ENCODE data around the gene PROKR1. TPM values are rescaled to one million over a fixed set of nuclear protein-coding genes. Genes with fewer than 3 reads are reported as not detected.

Gene PROKR1
- total and polyA plus RNA-seq, 7 experiments from 2014 or later, result not detected

GRCh38 chr2:68623820-68624219 is 19.6 kb upstream of the PROKR1 start:
- ATAC-seq, result no peak
- H3K27me3 ChIP-seq (ENCODE audit: control insufficient read depth in 2 of 2, insufficient read depth in 2 of 2, low read length in 2 of 2), result no peaks in the 10 kb centered on the region
- no peaks in the 10 kb centered on the region for H3K36me3 ChIP-seq (ENCODE audit: control insufficient read depth in 2 of 3, insufficient read depth in 3 of 3, low read length in 3 of 3)
- Mint-ChIP-seq H3K36me3 (peaks cover 0 to 12% (median 5%) of the 10 kb centered on the region in 5 donors), H3K27me3 (peaks cover 0 to 10% (median 4%) of the 10 kb centered on the region in 5 donors), H3K4me1 (peaks cover 0 to 2% (median 0%) of the 10 kb centered on the region in 7 donors), H3K4me3 (no peak overlapping the region), H3K27ac (no peak overlapping the region), H3K9me3 (peaks cover 0 to 34% (median 13%) of the 10 kb centered on the region in 11 donors)
- H3K4me1 ChIP-seq (ENCODE audit: control insufficient read depth in 2 of 2, insufficient read depth in 2 of 2, low read length in 2 of 2), result no peaks in the 10 kb centered on the region
- no peak overlapping the region for H3K27ac ChIP-seq (ENCODE audit: low read depth, low read length)
- no peaks in the 10 kb centered on the region for H3K9me3 ChIP-seq (ENCODE audit: control insufficient read depth in 2 of 3, low read length in 3 of 3)
- DNase-seq, result no peak
- POLR2A ChIA-PET, result no interaction called here
- no peak overlapping the region for H3K4me3 ChIP-seq (ENCODE audit: low read length)
- intact Hi-C loops (cut with micrococcal nuclease), result no loop called here
- CTCF ChIA-PET, result no interaction called here

- peaks cover 0 to 7% (median 0%) of the 10 kb centered on the region in 5 donors for H3K36me3 Mint-ChIP-seq
- intact Hi-C loops (cut with micrococcal nuclease), result no loop called here
- POLR2A ChIA-PET, result no interaction called here
- Histone ChIP-seq H3K4me3 (ENCODE audit: low read length) (no peak overlapping the region), H3K36me3 (ENCODE audit: control insufficient read depth in 2 of 3, insufficient read depth in 3 of 3, low read length in 3 of 3) (no peaks in the 10 kb centered on the region), H3K9me3 (ENCODE audit: control insufficient read depth in 2 of 3, low read length in 3 of 3) (no peaks in the 10 kb centered on the region), H3K27ac (ENCODE audit: low read depth, low read length) (no peak overlapping the region), H3K4me1 (ENCODE audit: control insufficient read depth in 2 of 2, insufficient read depth in 2 of 2, low read length in 2 of 2) (no peaks in the 10 kb centered on the region), H3K27me3 (ENCODE audit: control insufficient read depth in 2 of 2, insufficient read depth in 2 of 2, low read length in 2 of 2) (no peaks in the 10 kb centered on the region)
- H3K4me1 Mint-ChIP-seq, result no peaks in the 10 kb centered on the region
- H3K27me3 Mint-ChIP-seq, result peaks cover 0 to 30% (median 4%) of the 10 kb centered on the region in 5 donors
- ATAC-seq, result no peak
- no peak for DNase-seq
- peaks cover 0 to 35% (median 8%) of the 10 kb centered on the region in 11 donors for H3K9me3 Mint-ChIP-seq
- H3K4me3 Mint-ChIP-seq, result no peak overlapping the region
- CTCF ChIA-PET, result no interaction called here
- H3K27ac Mint-ChIP-seq, result no peak overlapping the region
Measured at GRCh38 chr2:68627615-68628014, 15.8 kb upstream of the PROKR1 start.

- Mint-ChIP-seq H3K4me3 (no peak overlapping the region), H3K27ac (no peak overlapping the region), H3K27me3 (peaks cover 4 to 39% (median 15%) of the 10 kb centered on the region in 5 donors), H3K9me3 (peaks cover 0 to 22% (median 5%) of the 10 kb centered on the region in 11 donors), H3K4me1 (no peaks in the 10 kb centered on the region), H3K36me3 (peaks cover 0 to 7% (median 3%) of the 10 kb centered on the region in 5 donors)
- CTCF ChIA-PET, result no interaction called here
- Histone ChIP-seq H3K27ac (ENCODE audit: low read depth, low read length) (no peak overlapping the region), H3K36me3 (ENCODE audit: control insufficient read depth in 2 of 3, insufficient read depth in 3 of 3, low read length in 3 of 3) (no peaks in the 10 kb centered on the region), H3K4me1 (ENCODE audit: control insufficient read depth in 2 of 2, insufficient read depth in 2 of 2, low read length in 2 of 2) (no peaks in the 10 kb centered on the region), H3K9me3 (ENCODE audit: control insufficient read depth in 2 of 3, low read length in 3 of 3) (no peaks in the 10 kb centered on the region), H3K4me3 (ENCODE audit: low read length) (no peak overlapping the region), H3K27me3 (ENCODE audit: control insufficient read depth in 2 of 2, insufficient read depth in 2 of 2, low read length in 2 of 2) (no peaks in the 10 kb centered on the region)
- ATAC-seq, result no peak
- no peak for DNase-seq
- POLR2A ChIA-PET, result interaction anchor here (0.8 kb wide), 1 partner anchor 13 kb away, joined by 3 read pairs; no protein-coding TSS in a partner anchor
- intact Hi-C loops (cut with micrococcal nuclease), result no loop called here
Measured at GRCh38 chr2:68632021-68632420, 11.4 kb upstream of the PROKR1 start.

- Mint-ChIP-seq H3K27ac (no peak overlapping the region), H3K36me3 (peaks cover 0 to 10% (median 3%) of the 10 kb centered on the region in 5 donors), H3K4me1 (no peaks in the 10 kb centered on the region), H3K4me3 (no peak overlapping the region), H3K9me3 (peaks cover 0 to 15% (median 6%) of the 10 kb centered on the region in 11 donors), H3K27me3 (peaks cover 15 to 45% (median 31%) of the 10 kb centered on the region in 5 donors)
- Histone ChIP-seq H3K36me3 (ENCODE audit: control insufficient read depth in 2 of 3, insufficient read depth in 3 of 3, low read length in 3 of 3) (no peaks in the 10 kb centered on the region), H3K27me3 (ENCODE audit: control insufficient read depth in 2 of 2, insufficient read depth in 2 of 2, low read length in 2 of 2) (no peaks in the 10 kb centered on the region), H3K9me3 (ENCODE audit: control insufficient read depth in 2 of 3, low read length in 3 of 3) (no peaks in the 10 kb centered on the region), H3K4me3 (ENCODE audit: low read length) (no peak overlapping the region), H3K27ac (ENCODE audit: low read depth, low read length) (no peak overlapping the region), H3K4me1 (ENCODE audit: control insufficient read depth in 2 of 2, insufficient read depth in 2 of 2, low read length in 2 of 2) (no peaks in the 10 kb centered on the region)
- DNase-seq (no peak), ATAC-seq (no peak)
- ChIA-PET CTCF (no interaction called here), POLR2A (no interaction called here)
- intact Hi-C loops (cut with micrococcal nuclease), result no loop called here
Measured at GRCh38 chr2:68637047-68637446, 6.3 kb upstream of the PROKR1 start.

- POLR2A ChIA-PET, result interaction anchor here (0.6 kb wide), 1 partner anchor 12 kb away, joined by 3 read pairs; no protein-coding TSS in a partner anchor
- no peak for DNase-seq
- no peak overlapping the region for H3K27ac Mint-ChIP-seq
Measured at GRCh38 chr2:68643874-68644485, 601 bp downstream of the PROKR1 start.

GRCh38 chr2:68645523-68645922 is 2.1 kb downstream of the PROKR1 start:
- no peak for ATAC-seq
- no peak for DNase-seq
- H3K9me3 Mint-ChIP-seq, result peaks cover 0 to 21% (median 10%) of the 10 kb centered on the region in 11 donors
- peaks cover 31 to 82% (median 68%) of the 10 kb centered on the region in 5 donors for H3K27me3 Mint-ChIP-seq
- Histone ChIP-seq H3K4me1 (ENCODE audit: control insufficient read depth in 2 of 2, insufficient read depth in 2 of 2, low read length in 2 of 2) (no peaks in the 10 kb centered on the region), H3K9me3 (ENCODE audit: control insufficient read depth in 2 of 3, low read length in 3 of 3) (no peaks in the 10 kb centered on the region), H3K27ac (ENCODE audit: low read depth, low read length) (no peak overlapping the region), H3K36me3 (ENCODE audit: control insufficient read depth in 2 of 3, insufficient read depth in 3 of 3, low read length in 3 of 3) (no peaks in the 10 kb centered on the region), H3K4me3 (ENCODE audit: low read length) (no peak overlapping the region), H3K27me3 (ENCODE audit: control insufficient read depth in 2 of 2, insufficient read depth in 2 of 2, low read length in 2 of 2) (no peaks in the 10 kb centered on the region)
- POLR2A ChIA-PET, result no interaction called here
- intact Hi-C loops (cut with micrococcal nuclease), result no loop called here
- CTCF ChIA-PET, result no interaction called here
- H3K27ac Mint-ChIP-seq, result no peak overlapping the region
- H3K4me1 Mint-ChIP-seq, result peaks cover 0 to 13% (median 2%) of the 10 kb centered on the region in 7 donors
- H3K36me3 Mint-ChIP-seq, result peaks cover 0 to 12% (median 0%) of the 10 kb centered on the region in 5 donors
- peak overlapping the region in 1 of 10 donors; percentile 16 for H3K4me3 Mint-ChIP-seq

More at GRCh38 chr2:68643874-68644485, 601 bp downstream of the PROKR1 start:
- intact Hi-C loops (cut with micrococcal nuclease), result no loop called here
- no peaks in the 10 kb centered on the region for H3K9me3 ChIP-seq (ENCODE audit: control insufficient read depth in 2 of 3, low read length in 3 of 3)
- H3K4me1 ChIP-seq (ENCODE audit: control insufficient read depth in 2 of 2, insufficient read depth in 2 of 2, low read length in 2 of 2), result no peaks in the 10 kb centered on the region
- Mint-ChIP-seq H3K27me3 (peaks cover 31 to 82% (median 72%) of the 10 kb centered on the region in 5 donors), H3K9me3 (peaks cover 0 to 23% (median 10%) of the 10 kb centered on the region in 11 donors), H3K36me3 (peaks cover 0 to 12% (median 0%) of the 10 kb centered on the region in 5 donors), H3K4me1 (peaks cover 0 to 11% (median 2%) of the 10 kb centered on the region in 7 donors), H3K4me3 (peak overlapping the region in 8 of 10 donors; percentile 7 to 51 (median 39))
- CTCF ChIA-PET, result no interaction called here
- H3K4me3 ChIP-seq (ENCODE audit: low read length), result no peak overlapping the region
- no peak overlapping the region for H3K27ac ChIP-seq (ENCODE audit: low read depth, low read length)
- no peaks in the 10 kb centered on the region for H3K36me3 ChIP-seq (ENCODE audit: control insufficient read depth in 2 of 3, insufficient read depth in 3 of 3, low read length in 3 of 3)
- ATAC-seq, result peak; percentile 10
- H3K27me3 ChIP-seq (ENCODE audit: control insufficient read depth in 2 of 2, insufficient read depth in 2 of 2, low read length in 2 of 2), result no peaks in the 10 kb centered on the region

GRCh38 chr2:68646303-68646702 is 2.9 kb downstream of the PROKR1 start:
- intact Hi-C loops (cut with micrococcal nuclease), result no loop called here

More at GRCh38 chr2:68646303-68646702, 2.9 kb downstream of the PROKR1 start:
- Histone ChIP-seq H3K4me1 (ENCODE audit: control insufficient read depth in 2 of 2, insufficient read depth in 2 of 2, low read length in 2 of 2) (no peaks in the 10 kb centered on the region), H3K4me3 (ENCODE audit: low read length) (no peak overlapping the region), H3K27me3 (ENCODE audit: control insufficient read depth in 2 of 2, insufficient read depth in 2 of 2, low read length in 2 of 2) (no peaks in the 10 kb centered on the region), H3K9me3 (ENCODE audit: control insufficient read depth in 2 of 3, low read length in 3 of 3) (no peaks in the 10 kb centered on the region), H3K36me3 (ENCODE audit: control insufficient read depth in 2 of 3, insufficient read depth in 3 of 3, low read length in 3 of 3) (no peaks in the 10 kb centered on the region), H3K27ac (ENCODE audit: low read depth, low read length) (no peak overlapping the region)
- CTCF ChIA-PET, result no interaction called here
- no peak for ATAC-seq
- Mint-ChIP-seq H3K4me1 (peaks cover 5 to 21% (median 7%) of the 10 kb centered on the region in 7 donors), H3K27ac (no peak overlapping the region), H3K4me3 (peak overlapping the region in 1 of 10 donors; percentile 16), H3K27me3 (peaks cover 31 to 75% (median 61%) of the 10 kb centered on the region in 5 donors), H3K9me3 (peaks cover 0 to 13% (median 4%) of the 10 kb centered on the region in 11 donors), H3K36me3 (peaks cover 0 to 5% (median 0%) of the 10 kb centered on the region in 5 donors)
- DNase-seq, result no peak
- POLR2A ChIA-PET, result no interaction called here
